Spleen (tissue), 7 donors: ENCODE data around the gene ABCA6.

ENCODE experiments used
- CTCF ChIP-seq, 11 experiments: fragments of 200-600 bp in 7 of 11; fragments of 450-650 bp in 4 of 11; sonication (generic) in 4 of 11; IDR thresholded peaks in 8 of 11; conservative IDR thresholded peaks in 3 of 11; 1 replicate in 7 of 11; 2 replicates in 4 of 11; pipeline versions ENCODE4 v1.4.0 to v1.8.0; 2016 to 2021; ENCODE audit warnings: antibody characterized with exemption in 11 of 11, inconsistent platforms in 4 of 11, mild to moderate bottlenecking in 1 of 11
- POLR2A ChIP-seq, 3 donors: fragments of 450-650 bp; IDR thresholded peaks; one replicate each; pipeline ENCODE4 v1.5.1; 2017; ENCODE audit warnings: antibody characterized with exemption in 3 of 3, mild to moderate bottlenecking in 1 of 3
- POLR2AphosphoS5 ChIP-seq, 3 donors: sonication (generic); formaldehyde crosslinking; IDR thresholded peaks; one replicate each; pipeline ENCODE4 v1.5.1; 2017; ENCODE audit warnings: antibody characterized with exemption in 3 of 3
- donor health status: DM: no; HTN: no; CAD: no; lungs with moderate emphysema.
- donor health status: DM: no; HTN: no; CAD: no.
- donor health status: DM: no; HTN: no; CAD: no.

- no peak for TF ChIP-seq CTCF (IDR thresholded peaks at IDR 0.05 in 8 of 11, conservative IDR thresholded peaks at IDR 0.05 in 3 of 11)
- TF ChIP-seq POLR2A (IDR thresholded peaks at IDR 0.05), result no peak
- TF ChIP-seq POLR2AphosphoS5 (IDR thresholded peaks at IDR 0.05), result no peak
Measured at GRCh38 chr17:69179227-69179952, 37.7 kb upstream of the ABCA6 start.
